Colon (tissue), 2 donors: ENCODE results near the gene GRM4.

Experiments used
- FAIRE-seq: peaks from 2 replicates; lab custom pipeline; 2012; peaks lifted over from hg19 to GRCh38; lab: Jason Lieb, UNC
- donor health status: control.
- donor health status: control.

GRM4 gene

GRCh38 chr6:34082864-34083626, 62.8 kb downstream of the GRM4 start:
- FAIRE-seq = no peak

GRCh38 chr6:34082348-34082747, 63.5 kb downstream of the GRM4 start:
- no peak for FAIRE-seq

GRCh38 chr6:34080357-34080756, 65.5 kb downstream of the GRM4 start:
- FAIRE-seq = no peak

GRCh38 chr6:34079899-34080298, 66.0 kb downstream of the GRM4 start:
- FAIRE-seq = no peak

GRCh38 chr6:34075906-34076305, 70.0 kb downstream of the GRM4 start:
- FAIRE-seq = no peak

- FAIRE-seq = no peak
Observed at GRCh38 chr6:34074064-34074742, 71.7 kb downstream of the GRM4 start.

- no peak for FAIRE-seq
Observed at GRCh38 chr6:34073540-34073939, 72.3 kb downstream of the GRM4 start.

- FAIRE-seq = no peak
Observed at GRCh38 chr6:34072727-34073126, 73.2 kb downstream of the GRM4 start.

- no peak for FAIRE-seq
Observed at GRCh38 chr6:34071884-34072379, 74.0 kb downstream of the GRM4 start.

- no peak for FAIRE-seq
Observed at GRCh38 chr6:34071136-34071883, 74.6 kb downstream of the GRM4 start.

GRCh38 chr6:34070315-34071135, 75.4 kb downstream of the GRM4 start:
- no peak for FAIRE-seq

GRCh38 chr6:34068462-34069044, 77.3 kb downstream of the GRM4 start:
- FAIRE-seq = no peak

- FAIRE-seq = no peak
Observed at GRCh38 chr6:34067814-34068213, 78.1 kb downstream of the GRM4 start.

- no peak for FAIRE-seq
Observed at GRCh38 chr6:34066772-34067770, 78.8 kb downstream of the GRM4 start.

GRCh38 chr6:34066218-34066571, 79.7 kb downstream of the GRM4 start:
- FAIRE-seq = no peak

GRCh38 chr6:34065466-34066217, 80.2 kb downstream of the GRM4 start:
- no peak for FAIRE-seq

- FAIRE-seq = no peak
Observed at GRCh38 chr6:34064675-34065074, 81.2 kb downstream of the GRM4 start.

- no peak for FAIRE-seq
Observed at GRCh38 chr6:34063651-34064050, 82.2 kb downstream of the GRM4 start.

- FAIRE-seq = no peak
Observed at GRCh38 chr6:34062815-34063214, 83.1 kb downstream of the GRM4 start.

- FAIRE-seq = no peak
Observed at GRCh38 chr6:34062156-34062555, 83.7 kb downstream of the GRM4 start.
